ENCODE results near the gene MESP1.
A peak's percentile ranks its signal among the peaks of the same experiment; 100 is the strongest.
"Not testable (repeated sequence)": the region's sequence is repeated elsewhere in the genome, so short reads cannot be mapped to it uniquely, and the experiment has no call there.

The MESP1 gene

DNA sequence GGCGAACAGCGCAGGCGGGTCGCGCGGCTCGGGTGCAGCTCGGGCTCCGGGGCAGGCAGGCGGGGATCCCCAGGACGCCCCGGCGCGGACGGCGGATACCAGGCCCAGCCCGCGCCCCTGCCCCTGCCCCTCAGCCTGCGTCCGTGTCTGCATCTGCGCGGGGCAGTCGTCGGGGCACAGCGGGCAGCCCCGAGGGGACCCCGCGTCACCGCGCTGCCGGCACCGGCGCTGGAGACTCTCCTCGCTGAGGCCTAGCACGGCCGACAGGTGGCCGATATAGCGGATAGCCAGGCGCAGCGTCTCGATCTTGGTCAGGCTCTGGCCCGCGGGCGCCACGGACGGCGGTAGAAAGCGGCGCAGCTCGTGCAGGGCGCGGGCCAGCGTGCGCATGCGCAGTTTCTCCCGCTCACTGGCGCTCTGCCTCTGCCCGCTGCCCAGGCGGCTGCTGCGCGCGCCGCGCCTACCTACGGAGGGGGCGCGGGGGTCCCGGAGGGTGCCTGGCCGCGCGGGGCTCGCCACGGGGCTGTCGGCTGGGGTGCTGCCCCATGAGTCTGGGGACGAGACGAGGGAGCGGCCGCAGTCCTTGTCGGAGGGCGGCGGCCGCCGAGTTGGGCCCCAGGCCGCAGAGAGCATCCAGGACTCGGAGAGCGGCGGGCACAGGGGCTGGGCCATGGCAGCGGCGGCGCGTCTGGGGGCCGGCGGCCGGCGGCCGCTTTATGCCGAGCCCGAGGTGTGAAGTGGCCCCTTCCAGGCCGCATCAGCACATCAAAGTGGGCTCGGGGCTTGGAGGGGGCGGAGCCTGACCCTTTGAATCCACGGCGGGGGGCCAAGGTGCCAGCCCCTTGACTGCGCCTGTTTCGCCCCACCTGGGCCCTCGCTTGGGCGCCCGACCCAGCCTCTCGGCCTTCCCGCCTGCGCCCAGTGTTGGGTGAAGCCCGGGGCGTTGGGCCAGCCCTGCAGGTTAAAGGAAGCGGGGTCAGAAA lies at the start of gene MESP1:
TSS of gene MESP1 (minus strand) at position 690 of the 983 bp plus-strand sequence. CDS start at position 672, 18 bp downstream.
- peak; percentile 86 for DNase-seq

DNA sequence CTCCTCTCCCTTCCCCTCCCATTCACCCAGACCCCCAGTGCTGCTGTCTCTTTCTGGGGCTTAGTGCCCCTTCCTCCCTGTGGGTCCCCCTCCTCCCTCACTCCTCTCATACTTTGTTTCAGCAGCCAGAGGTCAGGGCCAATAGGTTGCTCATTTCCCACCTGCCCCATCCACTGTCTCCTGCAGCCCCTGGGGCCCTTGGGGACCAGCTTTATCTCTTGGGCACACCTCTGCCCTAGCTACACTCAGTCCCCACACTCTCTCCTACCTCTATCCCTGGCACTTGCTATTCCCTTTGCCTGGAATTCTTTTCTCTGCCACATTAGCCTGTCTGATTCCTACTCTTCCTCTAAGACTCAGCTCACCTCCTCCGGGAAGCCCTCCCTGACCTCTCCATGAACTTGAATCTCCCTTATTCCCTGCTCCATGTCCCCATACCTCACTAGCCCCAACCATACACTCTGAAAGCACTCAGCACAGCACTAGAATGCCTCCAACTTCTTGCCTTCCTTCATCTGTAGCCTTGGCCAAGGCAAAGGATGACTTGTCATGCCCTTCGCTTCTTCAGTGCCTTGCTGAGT lies 49.0 kb upstream of the MESP1 start:
- no peak for DNase-seq

GRCh38 chr15:89799011-89799911 lies 48.2 kb upstream of the MESP1 start:
- DNase-seq: no peak

- no peak for DNase-seq
Observed at GRCh38 chr15:89797678-89798201, 46.7 kb upstream of the MESP1 start.

DNA sequence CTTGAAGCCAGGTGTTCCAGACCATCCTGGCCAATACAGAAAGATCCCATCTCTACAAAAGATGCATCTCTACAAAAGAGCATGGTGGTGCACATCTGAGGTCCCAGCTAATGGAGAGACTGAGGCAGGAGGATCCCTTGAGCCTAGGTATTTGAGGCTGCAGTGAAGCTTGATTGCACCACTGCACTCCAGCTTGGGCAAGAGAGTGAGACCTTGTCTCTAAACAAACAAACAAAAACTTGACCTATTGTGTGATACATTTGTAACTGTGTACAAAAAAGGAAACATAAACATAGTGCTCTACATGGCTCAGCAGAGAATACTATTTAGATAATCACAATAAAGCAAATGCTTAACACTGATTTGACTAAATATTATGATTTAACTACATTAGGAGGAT lies 44.9 kb upstream of the MESP1 start:
- no peak for DNase-seq

GRCh38 chr15:89794627-89795241 lies 43.7 kb upstream of the MESP1 start:
- peak; percentile 4 for DNase-seq

- DNase-seq: no peak
Observed at GRCh38 chr15:89792106-89792805, 41.2 kb upstream of the MESP1 start.

DNA sequence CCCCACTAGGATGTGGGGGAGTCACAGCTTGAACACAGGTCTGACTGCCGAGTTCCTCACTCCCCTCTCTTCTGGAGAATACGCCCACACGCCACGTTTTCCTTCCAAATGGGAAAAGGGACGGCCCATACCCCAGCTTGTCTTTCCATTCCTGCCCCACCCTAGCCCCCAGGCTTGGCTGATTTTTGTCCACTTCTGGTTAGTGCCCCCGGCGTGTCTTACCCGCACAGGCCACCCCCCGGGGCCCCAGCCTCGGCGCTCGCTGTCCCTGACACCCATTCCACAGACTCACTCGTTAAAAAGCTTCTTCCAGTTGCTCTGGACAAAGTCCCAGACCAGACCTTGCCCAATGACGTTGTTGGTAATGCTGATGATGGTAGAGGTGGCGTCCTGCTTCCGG lies 39.6 kb upstream of the MESP1 start:
- no peak for DNase-seq

GRCh38 chr15:89790206-89790605 lies 39.2 kb upstream of the MESP1 start:
- no peak for DNase-seq

DNA sequence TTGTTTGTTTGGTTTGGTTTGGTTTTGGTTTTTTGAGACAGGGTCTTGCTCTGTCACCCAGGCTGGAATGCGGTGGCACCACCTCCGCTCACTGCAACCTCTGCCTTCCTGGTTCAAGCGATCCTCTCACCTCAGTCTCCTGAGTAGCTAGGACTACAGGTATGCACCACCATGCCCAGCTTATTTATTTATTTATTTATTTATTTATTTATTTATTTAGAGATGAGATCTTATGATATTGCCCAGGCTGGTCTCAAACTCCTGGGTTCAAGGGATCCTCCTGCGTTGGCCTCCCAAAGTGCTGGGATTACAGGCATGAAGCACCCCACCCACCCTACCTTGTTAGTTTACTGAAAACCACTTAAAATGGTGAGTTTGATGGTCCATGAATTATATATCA lies 37.5 kb upstream of the MESP1 start:
- not testable (repeated sequence) for DNase-seq

- DNase-seq: no peak
Observed at GRCh38 chr15:89787944-89788343, 36.9 kb upstream of the MESP1 start.

DNA sequence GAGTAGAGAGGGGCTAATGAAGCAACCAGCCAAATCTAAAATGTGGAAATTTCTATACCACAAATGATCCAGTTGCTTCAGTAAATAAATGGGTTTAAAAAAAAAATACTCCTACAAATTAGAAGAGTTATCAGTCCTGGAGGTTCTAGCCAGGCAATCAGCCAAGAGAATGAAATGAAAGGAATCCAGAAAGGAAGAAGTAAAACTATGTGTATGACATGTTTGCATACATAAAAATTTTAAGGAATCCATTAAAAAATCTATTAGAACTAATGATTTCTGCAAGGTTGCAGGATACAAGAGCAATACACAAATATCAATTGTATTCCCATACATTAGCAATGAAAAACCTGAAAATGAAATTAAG lies 34.7 kb upstream of the MESP1 start:
- DNase-seq: no peak

DNA sequence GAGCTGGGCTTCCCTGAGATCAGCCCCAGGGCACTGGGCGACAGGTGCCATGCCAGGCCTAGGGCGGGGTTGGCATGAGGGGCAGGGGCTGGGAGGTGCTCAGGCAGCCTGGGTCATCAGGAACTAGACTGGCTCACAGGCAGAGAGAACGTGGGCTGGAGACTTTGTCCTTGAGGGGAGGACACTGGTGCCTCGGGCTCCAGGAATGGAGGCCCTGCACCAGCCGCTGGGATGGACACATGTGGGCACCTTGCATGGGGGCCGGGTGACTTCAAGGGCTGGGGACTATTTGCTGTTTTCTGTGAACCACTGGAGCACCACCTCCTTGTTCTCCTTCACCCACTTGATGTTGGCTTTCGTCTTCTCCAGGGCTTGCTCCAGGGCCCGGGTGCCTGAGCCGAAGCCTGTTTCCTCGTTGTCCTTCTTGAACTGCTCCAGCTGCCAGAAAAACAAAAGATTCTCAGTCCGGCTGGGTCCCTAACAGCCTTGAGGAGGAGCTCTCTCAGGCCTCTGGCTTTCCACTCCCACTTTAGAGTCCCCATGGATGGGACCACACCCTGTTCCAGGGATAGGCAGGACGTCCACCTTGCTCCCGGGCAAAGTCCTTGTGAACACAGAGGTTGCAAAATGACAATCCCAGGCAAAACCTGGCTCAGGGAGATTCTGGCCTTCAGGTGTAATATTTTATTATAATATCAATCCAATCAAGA lies 34.2 kb upstream of the MESP1 start:
- DNase-seq: no peak

DNA sequence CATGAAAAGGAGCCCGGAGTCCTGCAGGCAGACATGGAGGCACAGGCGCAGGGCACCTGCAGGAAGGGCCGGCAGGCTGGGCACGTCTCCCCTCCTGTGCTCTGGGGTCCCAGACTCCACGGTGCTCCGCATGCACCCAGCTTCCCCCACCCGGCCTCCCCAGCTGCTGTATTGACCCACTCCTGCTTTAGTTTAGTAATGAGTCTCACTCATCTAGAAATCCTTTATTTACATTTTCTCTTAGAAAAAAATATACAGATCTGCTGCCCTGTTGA lies 33.6 kb upstream of the MESP1 start:
- DNase-seq: no peak

- no peak for DNase-seq
Observed at GRCh38 chr15:89783861-89784685, 33.0 kb upstream of the MESP1 start.

GRCh38 chr15:89783111-89783860 lies 32.2 kb upstream of the MESP1 start:
- no peak for DNase-seq

- not testable (repeated sequence) for DNase-seq
Observed at GRCh38 chr15:89782619-89782950, 31.5 kb upstream of the MESP1 start.

DNA sequence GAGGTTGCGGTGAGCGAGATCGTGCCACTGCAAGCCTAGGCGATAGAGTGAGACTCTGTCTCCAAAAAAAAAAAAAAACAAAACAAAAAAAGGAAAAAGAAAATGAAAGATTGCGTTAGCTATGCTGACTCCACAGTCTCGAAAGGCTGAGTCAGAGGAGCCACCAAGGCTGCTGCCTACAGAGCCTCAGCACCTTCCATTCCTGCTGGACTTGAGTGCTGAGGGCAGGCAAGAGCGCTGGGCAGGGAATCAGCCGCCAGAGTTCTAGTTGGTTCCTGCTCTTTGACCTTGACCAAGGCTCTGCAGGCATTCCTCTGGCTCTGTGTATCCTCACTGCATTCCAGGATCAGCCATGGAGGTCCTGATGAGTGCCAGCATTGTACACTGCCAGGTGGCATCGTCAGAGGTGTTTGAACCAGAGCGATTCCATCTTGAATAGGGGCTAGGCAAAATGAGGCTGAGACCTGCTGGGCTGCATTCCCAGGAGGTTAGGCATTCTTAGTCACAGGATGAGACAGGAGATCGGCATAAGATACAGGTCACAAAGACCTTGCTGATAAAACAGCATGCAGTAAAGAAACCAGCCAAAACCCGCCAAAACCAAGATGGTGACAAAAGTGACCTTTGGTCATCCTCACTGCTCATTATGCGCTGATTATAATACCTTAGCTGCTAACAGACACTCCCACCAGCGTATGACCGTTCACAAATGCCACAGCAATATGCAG lies 31.0 kb upstream of the MESP1 start:
- DNase-seq: no peak

- no peak for DNase-seq
Observed at GRCh38 chr15:89781055-89781454, 30.0 kb upstream of the MESP1 start.

Data from NCI-H1092 treated with DMSO at 0.1 percent for 48 hours (cell line).